B cell (primary cell): ENCODE results near the gene NEAT1. TPM values are rescaled to one million over a fixed set of nuclear protein-coding genes. Genes with fewer than 3 reads are reported as not detected.

Source experiments
- ATAC-seq: fragments of 200-7000 bp; cut with Tn5 transposase; one replicate; pipeline ENCODE4 v1.10.0; 2021; ENCODE audit warnings: low read depth, mild to moderate bottlenecking, moderate number of reproducible peaks, moderate library complexity
- CTCF ChIA-PET: fragments of 350-600 bp; sonication (Branson Sonifier 250); formaldehyde crosslinking; loops from one replicate; lab custom pipeline; 2021; ENCODE audit warnings: antibody characterized with exemption, inconsistent platforms; lab: Charles Lee
- POLR2A ChIA-PET: fragments of 350-600 bp; sonication (Branson Sonifier 250); formaldehyde crosslinking; loops from one replicate; lab custom pipeline; 2021; ENCODE audit warnings: antibody characterized with exemption; lab: Charles Lee
- DNase-seq: peaks from one replicate; pipeline ENCODE4 v3.0.0; 2013
- H2AFZ ChIP-seq: 2 replicates; pipeline ENCODE4 v1.6.1; 2012; ENCODE audit warnings: mild to moderate bottlenecking, low read depth, low read length; ENCODE audit not compliant: insufficient read depth, poor library complexity, severe bottlenecking
- H3K27ac ChIP-seq, 2 donors: 1 replicate in 1 of 2; 2 replicates in 1 of 2; pipeline ENCODE4 v1.5.1; 2012 to 2013; ENCODE audit warnings: low read length in 2 of 2, mild to moderate bottlenecking in 2 of 2, moderate library complexity in 1 of 2
- H3K27me3 ChIP-seq, 4 experiments: fragments of 200-600 bp in 1 of 4; sonication (generic) in 1 of 4; replicated peaks in 1 of 4; 1 replicate in 2 of 4; 2 replicates in 2 of 4; pipeline versions ENCODE4 v1.6.1 to v1.7.0; 2013 to 2016; ENCODE audit warnings: low read length in 3 of 4, mild to moderate bottlenecking in 2 of 4, mixed read lengths in 1 of 4, moderate library complexity in 1 of 4; ENCODE audit not compliant: insufficient read depth in 4 of 4, control insufficient read depth in 3 of 4; ENCODE audit errors: control extremely low read depth in 1 of 4
- H3K36me3 ChIP-seq, 2 experiments: replicated peaks in 1 of 2; 1 replicate in 1 of 2; 2 replicates in 1 of 2; pipeline versions ENCODE4 v1.6.1 to v1.7.1; 2013; ENCODE audit warnings: low read length in 1 of 2; ENCODE audit not compliant: insufficient read depth in 2 of 2, control insufficient read depth in 1 of 2; ENCODE audit errors: control extremely low read depth in 1 of 2, extremely low read depth in 1 of 2
- H3K4me1 ChIP-seq, 2 donors: fragments of 200-600 bp in 1 of 2; sonication (generic) in 1 of 2; 1 replicate in 1 of 2; 2 replicates in 1 of 2; pipeline versions ENCODE4 v1.5.1 to v1.6.1; 2013 to 2017; ENCODE audit warnings: low read length in 2 of 2; ENCODE audit not compliant: control insufficient read depth in 2 of 2, insufficient read depth in 2 of 2
- H3K4me2 ChIP-seq: replicated peaks from 2 replicates; pipeline ENCODE3; 2012; ENCODE audit warnings: mild to moderate bottlenecking, low read depth, low read length; ENCODE audit not compliant: poor library complexity, severe bottlenecking
- H3K4me3 ChIP-seq, 5 experiments: fragments of 200-600 bp in 1 of 5; sonication (generic) in 1 of 5; 1 replicate in 3 of 5; 2 replicates in 2 of 5; pipeline versions ENCODE4 v1.5.1 to v1.7.0; 2011 to 2016; ENCODE audit warnings: low read length in 4 of 5, mild to moderate bottlenecking in 4 of 5, low read depth in 2 of 5, control low read depth in 1 of 5, moderate library complexity in 1 of 5; ENCODE audit not compliant: insufficient read depth in 1 of 5; ENCODE audit errors: control extremely low read depth in 1 of 5, extremely low read depth in 1 of 5
- H3K79me2 ChIP-seq: fragments of 200-600 bp; sonication (generic); one replicate; pipeline ENCODE4 v1.6.0; 2016; ENCODE audit warnings: low read length; ENCODE audit not compliant: control insufficient read depth, insufficient read depth
- H3K9ac ChIP-seq: fragments of 200-600 bp; sonication (generic); 2 replicates; pipeline ENCODE4 v1.6.1; 2017; ENCODE audit warnings: mild to moderate bottlenecking, low read length, moderate library complexity
- H3K9me3 ChIP-seq, 3 donors: one replicate each; pipeline versions ENCODE4 v1.6.1 to v1.7.1; 2013; ENCODE audit warnings: low read length in 2 of 3; ENCODE audit not compliant: control insufficient read depth in 2 of 3, insufficient read depth in 1 of 3; ENCODE audit errors: control extremely low read depth in 1 of 3
- H4K20me1 ChIP-seq: 2 replicates; pipeline ENCODE4 v1.6.0; 2012; ENCODE audit warnings: mild to moderate bottlenecking, low read length; ENCODE audit not compliant: insufficient read depth, control insufficient read depth, poor library complexity, severe bottlenecking
- H3K27ac Mint-ChIP-seq: one replicate; pipeline ENCODE4 v1.8.0; 2021; ENCODE audit warnings: mixed read lengths
- H3K27me3 Mint-ChIP-seq: one replicate; pipeline ENCODE4 v1.8.0; 2021; ENCODE audit warnings: mixed read lengths
- H3K4me1 Mint-ChIP-seq: one replicate; pipeline ENCODE4 v1.8.0; 2021; ENCODE audit warnings: mixed read lengths
- H3K4me3 Mint-ChIP-seq: one replicate; pipeline ENCODE4 v1.8.0; 2021; ENCODE audit warnings: mixed read lengths
- H3K9me3 Mint-ChIP-seq: one replicate; pipeline ENCODE4 v1.8.0; 2022; ENCODE audit warnings: mixed read lengths; ENCODE audit not compliant: insufficient read depth
- EZH2 ChIP-seq: IDR thresholded peaks from 2 replicates; pipeline ENCODE4 v1.6.1; 2012; ENCODE audit warnings: borderline replicate concordance, low read depth, mild to moderate bottlenecking, moderate library complexity, low read length; ENCODE audit not compliant: insufficient read depth, poor library complexity, severe bottlenecking
- WGBS: methylation state at CpG from one replicate; pipeline ENCODE4 v1.1.5; 2013; ENCODE audit warnings: missing lambda C conversion rate; ENCODE audit not compliant: insufficient coverage; 5-methylcytosine and 5-hydroxymethylcytosine counted together
- intact Hi-C: fragments of 100-400 bp; cut with micrococcal nuclease; formaldehyde crosslinking; loops from one replicate; pipeline ENCODE4 v1.10.0; 2022
- polyA plus RNA-seq: library from polyadenylated mRNA; depleted of rRNA; stranded (reverse); fragments of >200 nt; gene quantifications from 2 replicates; pipeline ENCODE4 v1.2.3, GENCODE V29; 2012
- total RNA-seq, 2 donors: library from RNA; stranded (reverse); fragments of 120-200 nt in 1 of 2; gene quantifications; 1 replicate in 1 of 2; 2 replicates in 1 of 2; pipeline versions ENCODE4 v1.2.3 to v1.2.4, GENCODE V29; 2013 to 2022
- TF ChIP-seq, protein P1 (sequence below): fragments of 200-600 bp; IDR thresholded peaks from one replicate; pipeline ENCODE4 v1.8.0; 2022; ENCODE audit warnings: antibody characterized with exemption, mild to moderate bottlenecking

NEAT1 gene
- total and polyA plus RNA-seq, 2 donors (not counting 1 experiment from before 2014, with no cell fraction given), result 66.7 to 1,642 TPM

DNA sequence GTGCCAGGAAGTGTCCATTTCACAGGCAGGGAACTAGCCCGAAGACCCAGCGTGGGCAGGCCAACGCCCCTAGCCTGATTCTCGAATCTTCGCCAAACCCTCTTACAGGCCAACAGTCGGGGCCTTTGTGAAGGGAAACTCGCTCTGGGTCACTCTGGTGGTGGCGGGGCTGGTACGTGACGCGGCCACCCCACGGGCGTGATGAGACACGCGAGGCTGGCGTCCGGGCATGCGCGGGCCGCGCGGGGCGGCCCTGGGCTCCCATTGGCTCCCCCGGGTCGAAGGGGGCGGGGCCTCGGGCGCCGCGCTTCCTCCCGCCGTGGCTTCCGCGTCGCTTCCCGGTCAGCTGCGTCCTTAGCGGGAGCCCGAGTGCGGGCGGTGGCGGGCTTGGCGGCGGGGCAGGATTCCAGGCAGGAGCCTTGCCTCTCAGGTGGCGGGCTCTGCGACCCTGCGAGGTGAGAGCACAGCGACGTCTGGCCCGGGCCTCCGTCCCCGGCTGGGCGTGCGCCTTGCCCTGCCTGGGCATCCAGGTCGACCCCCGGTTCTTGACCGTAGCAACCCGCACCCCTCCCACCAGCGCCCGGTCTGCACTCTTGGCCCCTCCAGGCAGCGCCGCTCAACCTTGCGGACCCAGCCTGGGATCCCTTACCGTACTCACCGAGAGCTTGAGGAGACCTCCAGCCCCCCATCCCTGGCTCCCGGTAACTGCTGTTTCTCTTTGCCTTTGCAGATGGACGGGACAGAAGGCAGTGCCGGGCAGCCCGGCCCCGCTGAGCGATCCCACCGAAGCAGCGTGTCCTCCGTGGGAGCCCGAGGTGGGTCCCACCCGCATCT is 36.1 kb upstream of the NEAT1 start, which contains the start of gene FRMD8:
TSS of gene FRMD8 (plus strand) at position 331 of the 834 bp plus-strand sequence. CDS start at position 731, 400 bp downstream.
- Histone ChIP-seq H3K27me3 (no peaks in the 10 kb centered on the region), H3K4me1 (peaks cover 54 to 83% of the 10 kb centered on the region in 2 donors), H3K4me3 (peak within 1 kb of the TSS; percentile 56 to 94 (median 78)), H2AFZ (peak within 1 kb of the TSS; percentile 88), H3K4me2 (peak within 1 kb of the TSS; percentile 97), H3K9me3 (no peaks in the 10 kb centered on the region), H4K20me1 (peaks cover 34% of the 10 kb centered on the region), H3K27ac (peak within 1 kb of the TSS; percentile 91 to 96), H3K79me2 (peaks cover 70% of the 10 kb centered on the region), H3K36me3 (peaks cover 0 to 25% of the 10 kb centered on the region in 2 experiments), H3K9ac (peak within 1 kb of the TSS; percentile 80)
- CTCF ChIA-PET, result interaction anchor here (1.2 to 12.5 kb wide), 5 partner anchors 8 to 154 kb away, joined by 4 to 252 read pairs (median 9); partner anchors contain the start of gene MALAT1
- TF ChIP-seq, protein P1, sequence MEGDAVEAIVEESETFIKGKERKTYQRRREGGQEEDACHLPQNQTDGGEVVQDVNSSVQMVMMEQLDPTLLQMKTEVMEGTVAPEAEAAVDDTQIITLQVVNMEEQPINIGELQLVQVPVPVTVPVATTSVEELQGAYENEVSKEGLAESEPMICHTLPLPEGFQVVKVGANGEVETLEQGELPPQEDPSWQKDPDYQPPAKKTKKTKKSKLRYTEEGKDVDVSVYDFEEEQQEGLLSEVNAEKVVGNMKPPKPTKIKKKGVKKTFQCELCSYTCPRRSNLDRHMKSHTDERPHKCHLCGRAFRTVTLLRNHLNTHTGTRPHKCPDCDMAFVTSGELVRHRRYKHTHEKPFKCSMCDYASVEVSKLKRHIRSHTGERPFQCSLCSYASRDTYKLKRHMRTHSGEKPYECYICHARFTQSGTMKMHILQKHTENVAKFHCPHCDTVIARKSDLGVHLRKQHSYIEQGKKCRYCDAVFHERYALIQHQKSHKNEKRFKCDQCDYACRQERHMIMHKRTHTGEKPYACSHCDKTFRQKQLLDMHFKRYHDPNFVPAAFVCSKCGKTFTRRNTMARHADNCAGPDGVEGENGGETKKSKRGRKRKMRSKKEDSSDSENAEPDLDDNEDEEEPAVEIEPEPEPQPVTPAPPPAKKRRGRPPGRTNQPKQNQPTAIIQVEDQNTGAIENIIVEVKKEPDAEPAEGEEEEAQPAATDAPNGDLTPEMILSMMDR, result no peak
- no peak for TF ChIP-seq EZH2
- WGBS, result 2% methylated on average over 73 of the region's 76 CpGs
- intact Hi-C loops, result loop anchor here (1.0 kb wide), 2 partner anchors 17 to 21 kb away; no protein-coding TSS in a partner anchor
- POLR2A ChIA-PET, result interaction anchor here (0.6 to 3.2 kb wide), 16 partner anchors 10 to 124 kb away, joined by 3 to 32 read pairs (median 4); partner anchors contain the start of gene MALAT1
- no peaks in the 10 kb centered on the region for H3K9me3 Mint-ChIP-seq
- DNase-seq (peak; percentile 93), ATAC-seq (peak; percentile 51)
- peak within 1 kb of the TSS; percentile 93 for H3K4me3 Mint-ChIP-seq
- peaks cover 73% of the 10 kb centered on the region for H3K4me1 Mint-ChIP-seq
- no peaks in the 10 kb centered on the region for H3K27me3 Mint-ChIP-seq
- H3K27ac Mint-ChIP-seq, result peak within 1 kb of the TSS; percentile 94
